GM10847 (cell line): ENCODE data around the gene DDX39B.
A peak's percentile ranks its signal among the peaks of the same experiment; 100 is the strongest.

Source experiments
- POLR2A ChIP-seq: IDR thresholded peaks from 2 replicates; pipeline ENCODE4 v1.6.1; 2011; ENCODE audit not compliant: insufficient read length; ENCODE audit errors: extremely low read depth

The DDX39B gene

DNA sequence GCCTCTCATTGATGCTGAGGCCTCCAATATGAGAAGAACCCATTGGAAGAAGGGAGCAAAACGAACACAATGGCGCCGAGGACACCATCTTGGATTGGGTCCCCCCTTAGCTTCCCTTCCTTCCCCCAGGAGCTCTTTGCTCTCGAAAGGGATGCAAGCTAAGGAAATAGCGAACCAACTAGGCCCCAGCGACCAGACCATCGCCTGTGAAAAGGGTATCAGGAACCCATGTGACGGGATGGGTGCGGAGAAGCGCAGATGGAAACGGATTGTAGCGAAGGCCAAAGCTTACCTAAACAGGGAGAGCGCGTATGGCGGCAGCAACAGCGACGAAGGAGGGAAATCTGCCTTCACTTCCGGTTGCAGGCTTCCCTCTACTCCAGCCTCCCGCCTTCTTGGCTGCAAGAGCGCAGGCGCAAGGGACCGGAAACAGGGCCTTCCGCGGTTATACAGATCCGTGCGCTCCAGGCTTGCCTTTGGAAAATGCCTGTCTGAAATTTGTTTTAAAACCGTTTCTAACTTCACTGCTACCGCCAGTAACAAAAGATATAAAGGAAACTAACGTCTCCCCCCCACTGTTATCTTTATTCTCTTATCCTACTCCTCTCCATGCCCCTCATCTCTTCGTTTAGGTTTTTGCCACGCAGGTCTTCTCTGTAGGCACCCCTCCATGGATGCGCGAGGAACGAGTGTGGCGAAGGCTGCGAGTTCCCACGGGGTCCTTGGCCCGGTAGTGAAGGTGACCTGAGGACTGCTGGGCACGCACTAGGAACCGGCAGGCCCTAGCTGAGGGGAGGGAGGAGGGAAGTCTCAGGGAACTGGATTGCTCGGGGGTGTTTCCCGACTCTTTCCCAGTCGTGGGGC lies at the start of gene DDX39B:
DDX39B (minus strand) TSS at position 346 of the 864 bp plus-strand sequence. CDS start 1,471 bp downstream, outside the sequence.
- peak; percentile 84 for TF ChIP-seq POLR2A

DNA sequence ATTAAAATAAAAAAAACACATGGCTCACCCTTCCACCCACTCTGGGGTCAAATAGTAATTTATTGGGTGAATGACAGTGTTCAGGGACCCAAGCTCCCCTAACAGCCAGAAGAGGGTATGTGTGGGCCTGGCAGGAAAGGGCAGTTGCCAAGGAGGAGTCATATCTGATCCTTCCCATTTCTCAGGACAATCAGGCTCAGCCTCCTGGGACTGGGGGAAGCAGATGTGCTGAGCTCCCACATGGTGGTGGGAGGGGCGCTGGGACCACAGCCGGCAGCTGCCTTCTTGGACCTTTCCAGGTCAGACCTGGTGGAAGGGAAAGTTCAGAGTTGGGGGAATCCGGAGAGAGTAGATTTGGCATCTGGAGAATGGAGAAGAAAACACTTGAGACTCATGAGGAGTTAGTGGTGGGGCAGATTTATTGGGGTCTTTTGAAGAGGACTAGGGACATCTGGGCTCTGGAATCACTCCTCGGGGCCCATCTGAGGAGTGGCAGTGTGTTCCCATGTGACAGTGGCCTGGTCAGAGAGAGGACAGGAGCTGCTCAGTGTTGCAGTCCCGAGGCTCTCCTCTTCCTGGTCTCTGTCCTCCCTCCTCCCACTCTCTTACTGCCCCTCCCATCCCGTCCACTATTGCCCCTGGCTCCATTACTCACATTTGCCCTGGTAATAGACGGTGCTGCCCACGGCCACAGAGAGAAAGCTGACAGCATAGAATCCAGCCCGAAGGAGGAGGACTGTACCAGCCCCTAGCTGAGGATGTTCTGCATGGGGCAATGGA lies 47.3 kb upstream of the DDX39B start:
- no peak for TF ChIP-seq POLR2A

DNA sequence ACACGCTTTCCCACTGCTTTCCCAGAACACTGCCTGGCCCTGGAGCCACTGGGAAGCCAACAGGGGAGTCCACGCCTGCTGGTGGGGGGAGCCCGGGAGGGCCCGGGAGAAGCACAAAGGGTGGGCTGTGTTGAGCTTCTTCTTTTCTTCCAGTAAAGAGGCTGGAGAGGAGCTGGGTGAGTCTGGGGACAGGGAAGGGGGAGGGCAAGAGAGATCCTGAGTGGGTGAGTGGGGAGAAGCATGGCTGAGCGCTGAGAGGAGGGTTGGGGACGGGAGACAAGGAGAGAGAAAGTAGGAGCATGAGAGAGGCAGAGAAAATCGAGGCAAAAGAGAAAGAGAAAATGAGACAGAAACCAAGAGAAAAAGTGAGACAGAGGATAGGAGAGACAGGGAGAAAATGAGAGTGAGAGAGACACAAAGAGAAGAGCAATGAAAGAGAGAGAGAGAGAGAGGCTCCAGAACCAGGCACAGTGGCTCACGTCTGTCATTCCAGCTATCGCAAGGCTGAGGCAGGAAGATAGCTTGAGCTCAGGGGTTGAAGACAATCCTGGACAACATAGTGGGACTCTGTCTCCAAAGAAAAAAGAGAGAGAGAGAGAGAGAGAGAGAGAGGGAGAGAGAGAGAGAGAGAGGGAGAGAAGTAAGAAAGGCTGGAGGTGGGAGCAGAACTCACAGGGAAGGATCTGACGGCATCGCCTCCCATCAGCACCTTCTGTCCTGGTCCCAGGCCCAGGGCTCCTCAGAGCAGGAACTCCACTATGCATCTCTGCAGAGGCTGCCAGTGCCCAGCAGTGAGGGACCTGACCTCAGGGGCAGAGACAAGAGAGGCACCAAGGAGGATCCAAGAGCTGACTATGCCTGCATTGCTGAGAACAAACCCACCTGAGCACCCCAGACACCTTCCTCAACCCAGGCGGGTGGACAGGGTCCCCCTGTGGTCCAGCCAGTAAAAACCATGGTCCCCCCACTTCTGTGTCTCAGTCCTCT lies 46.3 kb upstream of the DDX39B start:
- no peak for TF ChIP-seq POLR2A

GRCh38 chr6:31586599-31587281 lies 44.9 kb upstream of the DDX39B start:
- TF ChIP-seq POLR2A: no peak

GRCh38 chr6:31586008-31586407 lies 44.2 kb upstream of the DDX39B start, which contains the start of gene LST1:
Gene LST1, plus strand, starts transcription at chr6:31586277. Its CDS starts 1,023 bp downstream, at chr6:31587300.
- no peak for TF ChIP-seq POLR2A

DNA sequence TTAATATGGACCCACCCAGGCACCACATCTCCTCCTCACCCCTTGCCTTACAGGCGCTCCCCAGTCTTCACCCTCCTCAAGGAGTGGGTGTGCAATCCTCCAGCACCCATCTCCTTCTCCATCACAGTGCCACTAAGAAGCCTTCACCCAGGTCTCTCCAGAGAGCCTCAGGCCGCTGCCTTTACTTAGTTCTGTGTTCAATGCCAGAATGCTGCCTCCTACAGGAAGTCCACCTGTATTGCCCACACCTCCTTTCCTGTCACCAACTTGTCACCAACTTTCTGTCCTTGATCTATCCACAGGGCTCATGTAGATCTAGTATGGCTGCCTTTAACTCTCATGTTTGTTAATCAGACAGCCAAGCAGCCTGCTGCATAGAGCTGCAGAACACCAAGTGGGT lies 43.7 kb upstream of the DDX39B start:
- TF ChIP-seq POLR2A: no peak

- TF ChIP-seq POLR2A: no peak
Observed at GRCh38 chr6:31582230-31582643, 40.4 kb upstream of the DDX39B start, which contains the start of gene LTB. Gene LTB, minus strand, starts transcription at chr6:31582424. Its CDS starts 7 bp downstream, at chr6:31582417.

- no peak for TF ChIP-seq POLR2A
Observed at GRCh38 chr6:31581434-31582229, 39.8 kb upstream of the DDX39B start.

DNA sequence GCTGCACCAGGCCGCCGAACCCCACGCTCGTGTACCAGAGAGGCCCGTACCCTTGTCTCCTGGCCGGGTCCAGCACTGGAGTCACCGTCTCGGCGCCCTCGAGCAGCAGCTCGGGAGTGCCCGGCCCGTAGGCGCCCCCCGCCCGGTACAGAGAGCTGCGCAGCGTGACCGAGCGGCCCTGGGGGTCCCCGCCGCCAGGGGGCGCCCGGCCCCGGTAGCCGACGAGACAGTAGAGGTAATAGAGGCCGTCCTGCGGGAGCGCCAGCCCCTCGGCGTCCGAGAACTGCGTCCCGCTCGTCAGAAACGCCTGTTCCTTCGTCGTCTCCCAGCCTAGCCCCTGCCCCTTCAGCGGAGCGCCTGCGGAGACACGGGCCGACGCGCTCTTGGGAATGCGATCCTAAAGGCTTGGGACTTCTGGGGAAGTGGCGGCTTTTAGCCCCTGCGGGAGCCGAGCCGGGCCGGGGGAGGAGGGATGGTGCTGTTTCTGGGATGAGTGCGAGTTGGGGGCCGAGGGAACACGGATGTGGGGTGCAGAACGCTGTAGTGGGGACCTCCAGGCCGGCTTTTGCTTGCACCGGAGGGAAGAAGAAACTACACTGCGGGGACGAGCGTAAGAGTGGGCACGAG lies 39.1 kb upstream of the DDX39B start:
- TF ChIP-seq POLR2A: peak; percentile 43

- TF ChIP-seq POLR2A: no peak
Observed at GRCh38 chr6:31580438-31580740, 38.6 kb upstream of the DDX39B start.

DNA sequence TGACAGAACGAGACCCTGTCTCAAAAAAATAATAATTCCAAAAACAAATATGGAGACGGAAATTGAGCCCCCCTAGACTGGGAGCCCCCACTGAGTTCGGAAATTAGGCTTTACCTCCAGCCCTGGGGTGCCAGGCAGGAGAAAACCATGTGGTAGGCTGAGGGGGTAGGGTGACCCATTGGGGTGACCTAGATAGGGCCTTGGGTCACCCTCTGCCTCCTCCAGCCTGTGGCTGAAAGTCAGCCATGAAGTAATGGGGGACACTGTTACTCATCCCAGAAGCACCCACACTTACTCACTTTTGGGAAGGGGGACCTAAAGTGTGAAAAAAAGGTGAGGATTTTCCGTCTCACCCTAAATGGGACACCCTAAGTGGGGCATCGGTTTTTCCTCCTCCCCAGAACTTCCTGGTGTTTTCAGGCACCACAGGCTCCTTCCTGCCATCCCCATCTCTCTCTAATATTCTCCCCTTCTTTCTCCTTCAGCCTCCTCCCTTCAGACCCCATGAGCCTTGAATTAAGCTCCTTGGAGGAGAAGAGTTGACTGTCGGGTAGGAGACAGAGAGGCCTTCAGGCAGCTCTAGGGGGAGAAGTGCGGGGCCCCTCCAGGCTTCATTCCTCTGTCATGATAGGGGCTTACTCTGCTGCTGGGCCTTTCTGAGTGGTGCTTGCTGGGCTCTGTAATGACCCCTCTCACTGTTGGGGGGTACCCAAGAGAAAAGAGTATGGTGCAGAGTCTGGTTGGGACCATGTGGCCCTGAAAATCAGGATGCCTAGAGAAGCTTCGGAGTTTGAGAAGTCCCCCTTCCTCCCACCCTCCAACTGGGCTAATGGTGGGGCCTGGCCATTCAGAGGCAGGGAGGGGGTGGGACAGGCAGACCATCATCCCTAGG lies 38.0 kb upstream of the DDX39B start:
- TF ChIP-seq POLR2A: no peak

DNA sequence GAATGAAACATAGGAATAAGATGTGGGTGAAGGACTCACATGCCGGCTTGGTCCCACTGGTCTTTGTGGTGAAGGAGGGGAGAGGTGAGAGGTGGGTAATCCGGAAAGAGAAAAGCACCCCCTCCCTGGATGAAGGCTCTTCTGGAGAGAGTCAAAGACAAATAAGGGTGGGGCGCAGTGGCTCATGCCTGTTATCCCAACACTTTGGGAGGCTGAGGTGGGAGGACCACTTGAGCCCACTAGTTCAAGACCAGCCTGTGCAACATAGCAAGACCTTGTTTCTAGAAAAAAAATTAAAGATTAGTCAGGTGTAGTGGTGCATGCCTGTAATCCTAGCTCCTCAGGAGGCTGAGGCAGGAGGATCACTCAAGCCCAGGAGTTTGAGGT lies 37.3 kb upstream of the DDX39B start:
- no peak for TF ChIP-seq POLR2A
